GM12892 (cell line): ENCODE results near the gene PER1.

ENCODE experiments used
- DNase-seq: peaks from one replicate; pipeline ENCODE4 v3.0.0; 2011; ENCODE audit not compliant: insufficient read length
- FAIRE-seq: peaks from 2 replicates; lab custom pipeline; 2011; peaks lifted over from hg19 to GRCh38; lab: Jason Lieb, UNC
- POLR2A ChIP-seq: IDR thresholded peaks from 2 replicates; pipeline ENCODE4 v1.6.1; 2011; ENCODE audit warnings: low read depth, low read length, control low read depth
- POLR2AphosphoS5 ChIP-seq: IDR thresholded peaks from 2 replicates; pipeline ENCODE4 v1.6.1; 2011; ENCODE audit warnings: low read depth, low read length, control low read depth
- TAF1 ChIP-seq: IDR thresholded peaks from 2 replicates; pipeline ENCODE4 v1.6.1; 2011; ENCODE audit warnings: low read depth, mild to moderate bottlenecking, control low read depth, low read length, borderline replicate concordance

PER1 gene

DNA sequence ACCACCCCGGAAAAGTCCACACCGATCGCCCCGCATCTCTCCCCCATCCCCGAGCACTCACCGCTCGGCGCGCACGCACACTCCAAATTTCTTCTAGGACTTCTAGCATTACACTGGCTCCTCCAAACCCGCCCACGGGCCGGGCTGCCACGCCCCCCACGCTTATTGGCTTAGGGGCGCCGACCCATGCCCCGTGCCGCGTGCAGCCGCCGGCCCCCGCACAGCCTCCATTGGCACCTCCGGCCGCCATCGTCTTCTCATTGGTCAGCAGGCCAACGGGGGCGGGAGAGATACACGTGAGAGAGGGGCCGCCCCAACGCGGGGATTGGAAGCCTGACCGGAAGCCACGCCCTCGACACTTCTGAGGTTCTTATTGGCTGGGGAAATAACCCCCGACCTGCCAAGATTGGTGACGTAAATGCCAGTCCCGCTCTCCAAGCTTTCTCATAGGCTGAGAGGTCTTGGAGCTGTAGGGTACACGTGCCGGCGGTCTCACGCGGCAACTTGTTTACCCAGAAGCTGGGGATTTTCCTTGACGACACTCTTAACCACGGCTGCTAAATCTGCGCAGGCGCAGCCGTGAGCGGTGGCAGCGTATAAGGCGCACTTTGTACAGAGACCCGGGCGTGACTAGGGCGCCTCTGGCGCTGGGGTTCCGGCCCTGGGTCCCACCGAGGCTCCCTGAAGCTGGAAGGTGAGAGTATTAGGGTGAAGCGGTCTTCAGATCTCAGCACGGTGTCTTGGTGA, 4.2 kb upstream of the PER1 start:
- TF ChIP-seq TAF1 (peak; percentile 67), POLR2A (peak; percentile 80), POLR2AphosphoS5 (peak; percentile 58)
- peak; percentile 96 for DNase-seq
- peak; percentile 99 for FAIRE-seq

- TF ChIP-seq POLR2A (no peak), POLR2AphosphoS5 (no peak), TAF1 (no peak)
- FAIRE-seq (peak; percentile 30), DNase-seq (no peak)
Observed at GRCh38 chr17:8155996-8156245, 3.7 kb upstream of the PER1 start.

- TF ChIP-seq POLR2AphosphoS5 (no peak), POLR2A (no peak), TAF1 (no peak)
- FAIRE-seq (no peak), DNase-seq (no peak)
Observed at GRCh38 chr17:8155231-8155995, 3.2 kb upstream of the PER1 start.

DNA sequence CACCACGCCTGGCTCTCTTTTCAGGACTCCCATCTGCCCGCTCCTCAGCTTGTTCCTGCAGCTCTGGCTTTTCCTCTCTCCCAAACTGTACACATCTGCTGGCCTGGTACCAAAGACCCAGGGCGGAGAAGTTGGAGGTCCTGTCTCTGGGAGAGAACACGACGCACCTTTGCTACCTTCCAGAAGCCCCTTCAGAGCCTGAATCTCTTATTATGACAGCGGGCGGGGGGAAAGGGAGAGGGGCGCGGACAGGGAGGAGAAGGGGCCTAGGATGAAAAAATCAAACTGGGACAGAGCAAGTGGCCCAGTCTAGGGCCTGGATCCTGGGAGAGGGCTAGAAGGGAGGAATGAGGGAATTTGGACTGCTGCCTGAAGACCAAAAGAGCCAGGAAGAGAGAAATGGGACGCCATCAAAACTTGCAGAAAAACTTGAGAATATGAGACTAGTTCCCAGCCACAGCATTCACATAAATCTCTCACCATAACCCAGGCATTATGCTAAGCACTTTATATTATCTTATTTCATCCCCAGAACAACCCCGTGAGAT, 2.5 kb upstream of the PER1 start:
- FAIRE-seq (no peak), DNase-seq (no peak)
- no peak for TF ChIP-seq TAF1
- no peak for TF ChIP-seq POLR2AphosphoS5
- no peak for TF ChIP-seq POLR2A

DNA sequence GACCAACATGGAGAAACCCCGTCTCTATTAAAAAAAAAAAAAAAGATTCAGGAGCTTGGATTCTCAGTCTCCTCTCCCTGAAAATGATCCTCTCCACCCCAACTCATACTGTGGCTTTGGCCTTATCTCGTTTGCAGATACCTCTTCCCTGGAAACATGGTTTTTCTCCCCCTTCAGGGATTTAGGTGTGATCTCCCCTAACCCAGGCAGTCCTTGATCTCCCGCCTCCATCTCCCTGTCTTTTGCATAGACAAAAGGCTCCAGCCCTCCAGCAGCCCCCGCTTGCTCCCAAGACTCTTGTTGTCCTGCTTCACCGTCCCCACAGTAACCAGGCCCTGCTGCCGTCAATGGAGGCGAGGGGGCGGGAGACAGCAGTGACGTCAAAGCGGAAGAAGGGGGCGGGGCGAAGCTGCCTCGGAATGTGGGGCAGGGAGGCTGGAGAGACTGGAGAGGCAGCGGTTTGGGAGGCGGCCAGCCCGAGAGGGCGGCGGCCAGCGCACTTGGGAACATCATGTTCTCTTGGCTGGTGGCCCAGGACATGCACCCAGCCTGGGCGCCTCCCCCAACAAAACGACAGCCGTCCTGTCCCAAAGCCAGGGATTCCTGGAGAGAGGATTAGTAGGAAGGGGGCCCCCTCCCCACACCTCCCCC, 1.9 kb upstream of the PER1 start:
- TF ChIP-seq TAF1 (no peak), POLR2AphosphoS5 (no peak), POLR2A (no peak)
- FAIRE-seq (peak; percentile 89), DNase-seq (no peak)

DNA sequence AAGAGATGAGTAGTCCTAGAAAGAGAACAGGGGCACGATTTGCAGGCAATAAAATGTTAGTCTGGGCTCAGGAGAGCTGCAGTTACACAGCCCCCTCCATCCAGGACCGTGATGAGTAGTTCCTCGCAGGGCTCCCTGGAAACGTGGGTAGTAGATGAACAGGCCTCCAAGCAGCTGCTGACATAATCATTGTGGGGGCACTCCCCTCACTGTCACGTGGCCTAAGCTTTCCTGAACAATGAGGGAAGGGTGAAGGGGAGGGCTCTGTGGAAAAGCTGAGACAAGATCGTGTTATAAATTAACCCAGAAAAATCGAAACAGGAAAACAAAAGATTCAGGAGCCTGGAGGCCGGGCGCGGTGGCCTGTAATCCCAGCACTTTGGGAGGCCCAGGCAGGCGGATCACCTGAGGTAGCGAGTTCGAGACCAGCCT, 1.3 kb upstream of the PER1 start:
- DNase-seq (no peak), FAIRE-seq (no peak)
- TF ChIP-seq TAF1 (no peak), POLR2A (no peak), POLR2AphosphoS5 (no peak)

GRCh38 chr17:8153031-8153451, 837 bp upstream of the PER1 start:
- TF ChIP-seq POLR2AphosphoS5 = no peak
- TF ChIP-seq TAF1 = no peak
- no peak for TF ChIP-seq POLR2A
- DNase-seq = no peak
- FAIRE-seq = no peak

- no peak for FAIRE-seq
- no peak for DNase-seq
- TF ChIP-seq POLR2A (no peak), POLR2AphosphoS5 (no peak), TAF1 (no peak)
Observed at GRCh38 chr17:8151641-8152111, 528 bp downstream of the PER1 start.

DNA sequence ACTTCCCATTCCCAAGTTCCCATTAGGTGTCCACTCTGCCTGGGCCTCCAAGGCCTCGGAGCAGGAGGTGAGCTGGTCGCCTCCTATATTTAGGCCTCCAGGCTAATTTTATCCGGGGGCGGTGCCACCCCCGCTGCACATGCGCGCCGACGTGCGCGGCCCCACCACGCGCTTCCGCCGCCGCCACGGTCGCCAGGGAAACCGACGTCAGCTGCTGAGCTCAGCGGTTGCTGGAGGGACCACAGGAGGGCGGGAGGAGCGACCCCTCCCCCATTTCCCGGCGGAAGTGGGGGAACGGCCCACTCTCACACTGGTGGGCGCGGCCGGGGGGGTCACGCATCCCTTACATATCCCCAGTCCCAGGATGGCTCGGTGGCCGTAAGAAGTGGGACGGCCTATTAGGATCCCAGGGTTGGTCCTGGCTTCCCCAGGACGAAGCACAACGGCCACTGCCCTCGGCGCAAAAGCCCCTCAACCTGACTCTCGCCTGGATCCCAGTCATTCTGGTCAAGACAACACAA, 1.0 kb downstream of the PER1 start:
- FAIRE-seq = peak; percentile 94
- DNase-seq = peak; percentile 94

DNA sequence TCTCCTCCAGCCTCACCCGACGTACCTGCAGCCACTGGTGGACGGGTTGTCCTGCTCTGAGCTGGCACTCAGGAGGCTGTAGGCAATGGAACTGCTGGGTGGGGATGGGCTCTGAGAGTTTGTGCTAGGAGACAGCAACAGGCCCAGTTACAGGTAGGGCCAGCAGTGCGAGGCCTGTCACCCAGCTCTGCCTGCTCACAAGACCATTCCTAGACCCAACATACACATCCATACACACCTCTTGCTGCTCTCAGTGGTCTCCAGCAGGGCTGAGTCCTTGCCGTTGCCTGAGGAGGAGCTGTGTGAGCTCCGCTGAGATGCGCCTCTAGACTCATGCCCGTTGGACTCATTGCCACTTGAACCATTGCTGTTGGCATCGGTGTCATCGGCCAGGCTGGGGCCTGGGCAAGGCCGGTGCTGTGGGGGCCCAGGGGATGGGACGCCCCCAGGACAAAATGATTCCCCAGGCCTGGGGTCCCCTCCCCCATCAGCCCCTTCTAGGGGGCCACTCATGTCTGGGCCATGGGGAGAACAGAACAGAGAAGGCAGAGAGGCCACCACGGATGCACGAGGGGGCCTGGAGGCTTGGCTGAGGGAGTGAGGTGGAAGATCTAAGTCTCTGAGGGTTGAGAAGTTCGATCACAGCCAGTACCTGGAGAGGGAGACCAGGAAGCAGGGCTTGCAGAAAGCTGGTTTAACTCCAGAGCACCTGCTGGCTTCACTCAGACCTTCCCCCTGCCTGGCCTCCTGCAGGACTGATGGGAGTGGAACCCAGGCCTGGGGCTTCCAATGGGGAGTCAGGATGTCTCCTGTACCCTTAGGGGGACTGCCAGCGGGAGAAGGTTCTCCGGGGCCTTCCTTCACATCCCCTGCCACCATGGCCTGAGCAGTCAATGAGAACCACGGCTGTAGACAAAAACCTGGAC, 1.7 kb downstream of the PER1 start:
- DNase-seq = no peak
- TF ChIP-seq TAF1 = no peak
- no peak for TF ChIP-seq POLR2AphosphoS5
- TF ChIP-seq POLR2A = no peak
- FAIRE-seq = no peak

More for the DNA sequence above, 1.0 kb downstream of the PER1 start:
- no peak for TF ChIP-seq TAF1
- TF ChIP-seq POLR2A = no peak
- TF ChIP-seq POLR2AphosphoS5 = no peak
